OCI-LY3 (cell line): ENCODE data around the gene SLC25A20.
A peak's percentile ranks its signal among the peaks of the same experiment; 100 is the strongest.

Experiments used
- H2AFZ ChIP-seq: fragments of 200-600, 300-600 bp; shearing (Covaris generic); 2 replicates; pipeline ENCODE4 v1.6.0; 2014; ENCODE audit warnings: antibody characterized with exemption, low read depth, low read length
- H3K27ac ChIP-seq: fragments of 200-600, 300-600 bp; sonication (generic); 2 replicates; pipeline ENCODE4 v1.5.1; 2014; ENCODE audit warnings: mild to moderate bottlenecking, low read length, moderate library complexity, mixed read lengths
- H3K27me3 ChIP-seq: fragments of 200-600, 300-600 bp; sonication (generic); 2 replicates; pipeline ENCODE4 v1.6.1; 2014; ENCODE audit warnings: low read depth, low read length, mixed read lengths
- H3K36me3 ChIP-seq: fragments of 200-600, 300-600 bp; sonication (generic); replicated peaks from 2 replicates; pipeline ENCODE3; 2014; ENCODE audit warnings: low read depth, low read length, mixed read lengths
- H3K4me1 ChIP-seq: fragments of 300-600, 200-600 bp; sonication (generic); 2 replicates; pipeline ENCODE4 v1.6.1; 2014; ENCODE audit warnings: low read length, mixed read lengths
- H3K4me2 ChIP-seq: fragments of 200-600, 300-600 bp; sonication (generic); 2 replicates; pipeline ENCODE4 v1.6.1; 2014; ENCODE audit warnings: low read length, mixed read lengths
- H3K4me3 ChIP-seq: fragments of 300-600, 200-600 bp; sonication (generic); 2 replicates; pipeline ENCODE4 v1.5.1; 2014; ENCODE audit warnings: antibody characterized with exemption, mild to moderate bottlenecking, low read length, moderate library complexity
- H3K79me2 ChIP-seq: fragments of 300-600, 200-600 bp; shearing (Covaris generic); 2 replicates; pipeline ENCODE4 v1.6.1; 2014; ENCODE audit warnings: mild to moderate bottlenecking, low read length, mixed read lengths
- H3K9ac ChIP-seq: fragments of 300-600, 200-600 bp; shearing (Covaris generic); 2 replicates; pipeline ENCODE4 v1.6.0; 2014; ENCODE audit warnings: mild to moderate bottlenecking, low read length, moderate library complexity
- H3K9me3 ChIP-seq: fragments of 200-600, 300-600 bp; shearing (Covaris generic); 2 replicates; pipeline ENCODE4 v1.6.1; 2014; ENCODE audit warnings: low read length, mixed read lengths; ENCODE audit not compliant: insufficient read depth
- H4K20me1 ChIP-seq: fragments of 200-600, 300-600 bp; sonication (generic); 2 replicates; pipeline ENCODE4 v1.6.1; 2016; ENCODE audit warnings: low read length, mixed read lengths; ENCODE audit not compliant: insufficient read depth
- EZH2phosphoT487 ChIP-seq: fragments of 200-600 bp; shearing (Covaris generic); IDR thresholded peaks from 2 replicates; pipeline ENCODE4 v1.6.1; 2018; ENCODE audit warnings: antibody characterized with exemption, mixed run types, low read depth
- TF ChIP-seq, protein P1 (sequence below): fragments of 200-600, 300-600 bp; sonication (generic); IDR thresholded peaks from 2 replicates; pipeline ENCODE4 v1.5.1; 2014; ENCODE audit warnings: antibody characterized with exemption, low read length, low read depth

SLC25A20 gene

DNA sequence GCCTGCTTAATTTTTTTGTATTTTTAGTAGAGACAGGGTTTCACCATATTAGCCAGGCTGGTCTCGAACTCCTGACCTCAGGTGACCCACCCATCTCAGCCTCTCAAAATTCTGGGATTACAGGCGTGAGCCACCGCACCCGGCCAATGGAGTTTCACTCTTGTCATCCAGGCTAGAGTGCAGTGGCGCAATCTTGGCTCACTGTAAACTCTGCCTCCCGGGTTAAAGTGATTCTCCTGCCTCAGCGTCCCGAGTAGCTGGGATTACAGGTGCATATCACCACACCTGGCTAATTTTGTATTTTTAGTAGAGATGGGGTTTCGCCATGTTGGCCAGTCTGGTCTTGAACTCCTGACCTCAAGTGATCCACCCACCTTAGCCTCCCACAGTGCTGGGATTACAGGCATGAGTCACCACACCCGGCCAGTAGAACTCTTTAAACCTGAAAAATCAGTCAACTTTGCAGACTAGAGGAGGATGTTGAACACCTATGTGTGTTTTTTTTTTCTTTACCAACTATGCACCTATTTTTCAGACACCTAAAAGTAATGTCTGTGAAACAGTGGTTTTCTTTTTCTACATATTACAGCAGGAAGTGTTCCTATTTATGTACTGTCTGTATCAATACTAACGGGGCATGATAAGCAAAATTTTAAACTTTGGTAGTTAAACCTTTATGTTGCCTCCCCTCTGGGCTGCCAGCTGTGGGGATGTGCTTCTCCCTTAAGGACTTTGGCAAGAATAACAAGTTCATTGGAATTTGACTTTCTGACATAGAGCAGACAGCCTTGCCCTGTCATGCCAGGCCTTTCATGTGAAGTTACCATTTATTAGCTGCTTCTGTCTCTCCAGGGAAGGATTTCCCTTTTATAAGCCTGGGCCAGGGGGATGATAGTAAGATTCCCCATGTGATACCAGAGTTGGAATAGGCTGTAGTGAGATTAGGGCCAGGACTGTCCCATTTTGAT is 28.0 kb upstream of the SLC25A20 start:
- Histone ChIP-seq H3K36me3 (peaks cover 41% of the 10 kb centered on the region), H3K9ac (no peak overlapping the region), H3K27ac (peak overlapping the region; percentile 15; the same call in 1 of the 2 replicates), H2AFZ (no peak overlapping the region), H3K4me2 (no peak overlapping the region), H3K79me2 (peaks cover 100% of the 10 kb centered on the region), H3K4me3 (no peak overlapping the region), H3K27me3 (no peaks in the 10 kb centered on the region), H3K4me1 (peaks cover 27% of the 10 kb centered on the region), H3K9me3 (no peaks in the 10 kb centered on the region), H4K20me1 (peaks cover 34% of the 10 kb centered on the region)
- no peak for TF ChIP-seq EZH2phosphoT487
- TF ChIP-seq, protein P1, sequence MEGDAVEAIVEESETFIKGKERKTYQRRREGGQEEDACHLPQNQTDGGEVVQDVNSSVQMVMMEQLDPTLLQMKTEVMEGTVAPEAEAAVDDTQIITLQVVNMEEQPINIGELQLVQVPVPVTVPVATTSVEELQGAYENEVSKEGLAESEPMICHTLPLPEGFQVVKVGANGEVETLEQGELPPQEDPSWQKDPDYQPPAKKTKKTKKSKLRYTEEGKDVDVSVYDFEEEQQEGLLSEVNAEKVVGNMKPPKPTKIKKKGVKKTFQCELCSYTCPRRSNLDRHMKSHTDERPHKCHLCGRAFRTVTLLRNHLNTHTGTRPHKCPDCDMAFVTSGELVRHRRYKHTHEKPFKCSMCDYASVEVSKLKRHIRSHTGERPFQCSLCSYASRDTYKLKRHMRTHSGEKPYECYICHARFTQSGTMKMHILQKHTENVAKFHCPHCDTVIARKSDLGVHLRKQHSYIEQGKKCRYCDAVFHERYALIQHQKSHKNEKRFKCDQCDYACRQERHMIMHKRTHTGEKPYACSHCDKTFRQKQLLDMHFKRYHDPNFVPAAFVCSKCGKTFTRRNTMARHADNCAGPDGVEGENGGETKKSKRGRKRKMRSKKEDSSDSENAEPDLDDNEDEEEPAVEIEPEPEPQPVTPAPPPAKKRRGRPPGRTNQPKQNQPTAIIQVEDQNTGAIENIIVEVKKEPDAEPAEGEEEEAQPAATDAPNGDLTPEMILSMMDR, result no peak

DNA sequence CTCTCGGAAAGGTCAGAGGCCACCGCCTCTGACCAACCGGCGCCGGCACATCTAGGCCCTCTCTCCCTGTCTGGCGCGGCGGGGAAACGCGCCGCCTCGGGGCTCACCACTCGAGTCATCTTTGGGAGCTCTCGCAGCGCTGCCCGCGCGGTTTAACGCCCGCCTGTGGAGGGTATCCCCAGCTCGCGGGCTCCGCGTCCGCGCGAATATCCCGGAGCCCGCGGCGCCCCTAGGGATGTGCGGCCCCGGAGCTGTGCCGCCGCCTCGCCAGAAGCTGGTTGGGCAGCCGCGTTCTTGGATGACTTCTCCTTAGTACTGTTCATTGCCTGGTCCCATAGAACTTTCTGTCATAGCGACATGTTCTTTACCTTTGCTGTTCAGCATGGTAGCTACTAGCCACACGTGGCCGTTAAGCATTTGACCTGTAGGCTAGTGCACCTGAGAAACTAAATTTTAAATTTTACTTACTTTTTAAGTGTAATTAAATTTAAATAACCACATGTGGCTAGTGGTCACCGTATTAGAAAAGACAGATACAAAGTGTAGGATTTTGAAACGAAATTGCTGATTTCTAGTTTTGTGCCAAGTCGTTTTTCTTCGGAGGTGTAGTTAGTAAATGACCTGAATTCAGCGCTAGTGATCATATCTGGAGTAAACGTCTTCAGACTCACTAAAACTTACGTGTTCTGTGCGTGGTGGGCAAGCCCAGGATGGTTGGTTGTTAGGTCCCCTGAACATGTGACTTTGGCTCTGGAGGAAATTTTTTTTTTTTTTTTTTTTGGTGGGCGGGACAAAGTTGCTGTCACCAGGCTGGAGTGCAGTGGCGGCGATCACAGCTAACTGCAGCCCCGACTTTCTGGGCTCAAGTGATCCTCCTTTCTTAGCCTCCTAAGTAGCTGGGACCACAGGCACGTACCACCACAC is 20.8 kb upstream of the SLC25A20 start:
- Histone ChIP-seq H3K4me1 (peaks cover 10% of the 10 kb centered on the region), H3K27ac (peak overlapping the region; percentile 95), H3K36me3 (peaks cover 9% of the 10 kb centered on the region), H3K9me3 (no peaks in the 10 kb centered on the region), H3K4me3 (peak overlapping the region; percentile 87), H3K4me2 (peak overlapping the region; percentile 55), H3K79me2 (peaks cover 59% of the 10 kb centered on the region), H2AFZ (0 out of 2 replicates have a peak overlapping the region, but pooled peaks have one; percentile 19), H3K27me3 (no peaks in the 10 kb centered on the region), H4K20me1 (peaks cover 15% of the 10 kb centered on the region), H3K9ac (peak overlapping the region; percentile 93)
- TF ChIP-seq EZH2phosphoT487, result no peak
- TF ChIP-seq, protein P1, result no peak

DNA sequence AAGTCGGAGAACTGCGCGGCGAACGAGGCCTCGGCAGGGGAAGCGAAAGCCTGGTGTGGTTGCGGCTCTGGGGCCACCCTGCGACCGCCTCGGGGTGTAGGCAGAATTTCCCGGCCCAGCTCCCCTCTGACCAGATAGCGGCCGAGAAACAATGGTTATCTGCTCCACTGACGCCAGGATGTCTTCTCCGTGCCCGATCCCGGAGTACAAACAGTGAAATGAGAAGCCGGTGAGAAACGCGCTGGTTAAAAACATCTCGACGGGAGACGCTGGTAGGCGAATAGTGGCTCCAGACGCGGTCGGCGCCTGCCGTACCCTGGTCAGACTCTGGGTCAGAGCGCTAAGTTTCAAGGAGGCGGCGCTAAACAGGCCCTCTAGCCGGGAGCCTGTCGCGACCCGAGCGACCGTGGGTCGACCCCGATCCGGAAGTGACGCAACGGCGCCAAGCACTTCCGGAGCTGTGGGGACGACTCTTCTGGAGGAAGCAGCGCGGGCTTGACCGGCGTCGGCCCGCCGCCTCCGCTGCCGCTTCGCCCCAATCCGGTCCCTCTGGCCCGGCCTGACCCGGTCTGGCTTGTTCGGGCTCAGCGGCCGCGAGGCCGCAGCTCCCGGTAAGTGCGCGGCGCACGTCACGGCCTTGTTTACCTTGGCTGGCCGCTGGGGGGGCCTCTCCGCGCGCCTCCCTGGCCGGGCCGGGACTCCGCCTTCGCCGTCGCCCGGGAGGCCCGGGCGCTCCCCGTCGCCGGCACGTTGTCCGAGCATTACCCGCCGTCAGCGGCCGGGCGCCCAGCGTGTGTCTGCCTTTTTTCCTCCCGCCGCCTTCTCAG is 19.9 kb upstream of the SLC25A20 start, which contains the start of gene ARIH2:
TSS of gene ARIH2 (plus strand) at position 455 of the 827 bp plus-strand sequence. CDS start 8,717 bp downstream, outside the sequence.
- Histone ChIP-seq H2AFZ (peak within 1 kb of the TSS; percentile 88), H3K4me2 (peak within 1 kb of the TSS; percentile 85), H3K27ac (peak within 1 kb of the TSS; percentile 95), H3K4me3 (peak within 1 kb of the TSS; percentile 87), H3K9me3 (no peaks in the 10 kb centered on the region), H3K27me3 (no peaks in the 10 kb centered on the region), H3K79me2 (peaks cover 51% of the 10 kb centered on the region), H4K20me1 (peaks cover 15% of the 10 kb centered on the region), H3K36me3 (peaks cover 5% of the 10 kb centered on the region), H3K9ac (peak within 1 kb of the TSS; percentile 93), H3K4me1 (peaks cover 10% of the 10 kb centered on the region)
- TF ChIP-seq, protein P1, result peak; percentile 41
- TF ChIP-seq EZH2phosphoT487, result no peak
